NAMALWA (cell line): ENCODE data around the gene MAML3.
A peak's percentile ranks its signal among the peaks of the same experiment; 100 is the strongest.

Source experiments
- DNase-seq: peaks from one replicate; pipeline ENCODE4 v3.0.0-alpha.2; 2015; ENCODE audit warnings: low spot score

Gene MAML3

GRCh38 chr4:140071806-140072205 lies 82.2 kb downstream of the MAML3 start:
- DNase-seq: no peak

GRCh38 chr4:140070973-140071372 lies 83.0 kb downstream of the MAML3 start:
- DNase-seq: no peak

- no peak for DNase-seq
Observed at GRCh38 chr4:140070366-140070765, 83.6 kb downstream of the MAML3 start.

GRCh38 chr4:140069066-140069465 lies 84.9 kb downstream of the MAML3 start:
- DNase-seq: no peak

- DNase-seq: no peak
Observed at GRCh38 chr4:140068271-140068670, 85.7 kb downstream of the MAML3 start.

GRCh38 chr4:140066031-140066930 lies 87.7 kb downstream of the MAML3 start:
- DNase-seq: no peak

GRCh38 chr4:140065393-140065792 lies 88.6 kb downstream of the MAML3 start:
- DNase-seq: no peak

- DNase-seq: no peak
Observed at GRCh38 chr4:140061659-140062289, 92.2 kb downstream of the MAML3 start.

- DNase-seq: no peak
Observed at GRCh38 chr4:140061194-140061593, 92.8 kb downstream of the MAML3 start.

- DNase-seq: no peak
Observed at GRCh38 chr4:140059159-140059558, 94.8 kb downstream of the MAML3 start.

- DNase-seq: no peak
Observed at GRCh38 chr4:140057701-140058100, 96.3 kb downstream of the MAML3 start.

GRCh38 chr4:140056015-140056414 lies 98.0 kb downstream of the MAML3 start:
- no peak for DNase-seq

GRCh38 chr4:140054861-140055260 lies 99.1 kb downstream of the MAML3 start:
- DNase-seq: no peak

GRCh38 chr4:140053185-140053584 lies 100.8 kb downstream of the MAML3 start:
- DNase-seq: no peak

- peak; percentile 47 for DNase-seq
Observed at GRCh38 chr4:140052050-140052449, 101.9 kb downstream of the MAML3 start.

- DNase-seq: peak; percentile 49
Observed at GRCh38 chr4:140049849-140050637, 103.9 kb downstream of the MAML3 start.

- peak; percentile 84 for DNase-seq
Observed at GRCh38 chr4:140049024-140049848, 104.7 kb downstream of the MAML3 start.

GRCh38 chr4:140048419-140048995 lies 105.5 kb downstream of the MAML3 start:
- DNase-seq: no peak

GRCh38 chr4:140047786-140048185 lies 106.2 kb downstream of the MAML3 start:
- no peak for DNase-seq

- DNase-seq: no peak
Observed at GRCh38 chr4:140047017-140047640, 106.9 kb downstream of the MAML3 start.

GRCh38 chr4:140046543-140046942 lies 107.4 kb downstream of the MAML3 start:
- no peak for DNase-seq
